Cerebellar cortex (tissue), 1 donor: ENCODE results near the gene MOV10L1.
"Not testable (repeated sequence)": the region's sequence is repeated elsewhere in the genome, so short reads cannot be mapped to it uniquely, and the experiment has no call there.

Experiments
- DNase-seq: peaks from one replicate; pipeline ENCODE4 v3.0.0-alpha.2; 2015; ENCODE audit warnings: low spot score

The MOV10L1 gene

GRCh38 chr22:50204998-50205397 is 115.2 kb downstream of the MOV10L1 start:
- DNase-seq: not testable (repeated sequence)

GRCh38 chr22:50205781-50206569 is 116.2 kb downstream of the MOV10L1 start:
- no peak for DNase-seq

GRCh38 chr22:50206599-50206998 is 116.8 kb downstream of the MOV10L1 start:
- no peak for DNase-seq

- DNase-seq: no peak
Measured at GRCh38 chr22:50207383-50208140, 117.8 kb downstream of the MOV10L1 start.

- no peak for DNase-seq
Measured at GRCh38 chr22:50208430-50208938, 118.7 kb downstream of the MOV10L1 start.

- no peak for DNase-seq
Measured at GRCh38 chr22:50208939-50209892, 119.4 kb downstream of the MOV10L1 start.

GRCh38 chr22:50209893-50210292 is 120.1 kb downstream of the MOV10L1 start:
- DNase-seq: peak; percentile 85

- DNase-seq: no peak
Measured at GRCh38 chr22:50210378-50211139, 120.8 kb downstream of the MOV10L1 start.

- DNase-seq: no peak
Measured at GRCh38 chr22:50211147-50211546, 121.3 kb downstream of the MOV10L1 start.
